Astrocyte of the cerebellum (primary cell): ENCODE data around the gene TRABD2B.

ENCODE experiments used
- DNase-seq: peaks from one replicate; pipeline ENCODE4 v3.0.0-alpha.2; 2011; ENCODE audit warnings: low read depth
- H3K4me3 ChIP-seq: 2 replicates; pipeline ENCODE4 v1.5.1; 2011; ENCODE audit warnings: mild to moderate bottlenecking, low read depth, low read length, moderate library complexity
- CTCF ChIP-seq: IDR thresholded peaks from 2 replicates; pipeline ENCODE4 v1.5.1; 2012; ENCODE audit warnings: low read length, low read depth, moderate library complexity, mild to moderate bottlenecking; ENCODE audit errors: missing control alignments
- in situ Hi-C: cut with HindIII; loops from 2 replicates; pipeline ENCODE4 v1.10.0; 2017; ENCODE audit warnings: low sequenced_read_pairs

TRABD2B gene

GRCh38 chr1:47867438-47868347 is 129.5 kb downstream of the TRABD2B start:
- in situ Hi-C loops = no loop called here
- no peak for TF ChIP-seq CTCF
- no peak for DNase-seq
- no peak overlapping the region for H3K4me3 ChIP-seq

- no peak for TF ChIP-seq CTCF
- H3K4me3 ChIP-seq = no peak overlapping the region
- DNase-seq = no peak
- in situ Hi-C loops = no loop called here
Measured at GRCh38 chr1:47866601-47867437, 130.4 kb downstream of the TRABD2B start.

DNA sequence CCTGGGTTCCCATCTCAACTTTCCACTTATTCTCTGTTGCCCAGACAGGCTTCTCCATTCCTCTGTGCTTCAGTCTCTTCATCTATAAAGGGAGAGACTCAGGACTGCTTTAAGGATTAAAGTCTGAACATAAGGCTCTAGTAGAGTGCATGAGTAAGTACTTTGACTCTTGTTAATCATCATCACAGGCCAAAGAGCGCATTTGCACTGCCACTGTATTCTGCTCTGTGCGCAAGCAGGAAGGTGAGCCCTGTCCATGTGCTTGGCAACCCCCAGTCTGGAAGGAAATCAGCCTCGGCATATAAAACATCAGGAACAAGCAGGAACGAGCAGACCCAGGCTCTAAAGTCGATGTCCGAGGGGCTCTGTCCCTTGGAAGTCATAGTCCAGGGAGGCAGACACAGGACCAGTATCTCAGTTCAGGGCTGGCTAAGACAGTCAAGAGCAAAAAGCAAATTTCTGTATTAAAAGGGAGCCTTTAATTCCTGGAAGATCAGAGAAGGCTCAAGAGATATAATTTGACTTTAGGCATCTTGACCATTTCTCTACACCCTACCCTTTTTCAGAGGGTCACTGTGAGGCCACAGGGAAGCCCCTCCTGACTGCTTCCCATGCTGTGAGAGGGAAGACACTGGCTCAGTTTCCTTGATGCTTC is 131.2 kb downstream of the TRABD2B start:
- no peak for TF ChIP-seq CTCF
- in situ Hi-C loops = no loop called here
- no peak overlapping the region for H3K4me3 ChIP-seq
- DNase-seq = no peak

GRCh38 chr1:47859092-47859743 is 138.0 kb downstream of the TRABD2B start:
- no peak for TF ChIP-seq CTCF
- in situ Hi-C loops = no loop called here
- no peak overlapping the region for H3K4me3 ChIP-seq
- DNase-seq = no peak

GRCh38 chr1:47856996-47857395 is 140.2 kb downstream of the TRABD2B start:
- no peak for DNase-seq
- in situ Hi-C loops = no loop called here
- TF ChIP-seq CTCF = no peak
- H3K4me3 ChIP-seq = no peak overlapping the region

- in situ Hi-C loops = no loop called here
- TF ChIP-seq CTCF = no peak
- DNase-seq = no peak
- no peak overlapping the region for H3K4me3 ChIP-seq
Measured at GRCh38 chr1:47855230-47855629, 142.0 kb downstream of the TRABD2B start.
